Liver (tissue), 9 donors: ENCODE measurements around the gene PTPRD. TPM values are rescaled to one million over a fixed set of nuclear protein-coding genes. Genes with fewer than 3 reads are reported as not detected.

Experiments used
- DNase-seq: peaks from one replicate; pipeline ENCODE4 v3.0.0-alpha.2; 2017; ENCODE audit warnings: low spot score
- H3K27ac ChIP-seq, 2 donors: one replicate each; pipeline ENCODE4 v1.7.0; 2013; ENCODE audit warnings: inconsistent platforms in 2 of 2, low read length in 2 of 2, control low read depth in 1 of 2, low read depth in 1 of 2, mild to moderate bottlenecking in 1 of 2
- H3K27me3 ChIP-seq, 4 donors: one replicate each; pipeline versions ENCODE4 v1.6.1 to v1.7.0; 2013; ENCODE audit warnings: low read length in 3 of 4, inconsistent platforms in 1 of 4, mild to moderate bottlenecking in 1 of 4, moderate library complexity in 1 of 4; ENCODE audit not compliant: control insufficient read depth in 4 of 4, insufficient read depth in 4 of 4
- H3K36me3 ChIP-seq, 4 donors: one replicate each; pipeline versions ENCODE4 v1.6.1 to v1.7.0; 2013; ENCODE audit warnings: low read length in 3 of 4, mild to moderate bottlenecking in 3 of 4, low read depth in 1 of 4, moderate library complexity in 1 of 4; ENCODE audit not compliant: control insufficient read depth in 4 of 4, insufficient read depth in 3 of 4
- H3K4me1 ChIP-seq, 4 donors: one replicate each; pipeline versions ENCODE4 v1.6.1 to v1.7.0; 2013; ENCODE audit warnings: low read length in 3 of 4, mild to moderate bottlenecking in 3 of 4, moderate library complexity in 1 of 4; ENCODE audit not compliant: control insufficient read depth in 4 of 4, insufficient read depth in 4 of 4
- H3K4me3 ChIP-seq, 3 donors: one replicate each; pipeline versions ENCODE4 v1.6.1 to v1.7.0; 2013; ENCODE audit warnings: low read length in 3 of 3, control low read depth in 1 of 3, low read depth in 1 of 3, mild to moderate bottlenecking in 1 of 3
- H3K9ac ChIP-seq, 2 donors: one replicate each; pipeline ENCODE4 v1.7.0; 2013; ENCODE audit warnings: low read length in 2 of 2, mild to moderate bottlenecking in 2 of 2, moderate library complexity in 2 of 2, control low read depth in 1 of 2, low read depth in 1 of 2
- H3K9me3 ChIP-seq, 4 donors: one replicate each; pipeline versions ENCODE4 v1.6.1 to v1.7.0; 2013; ENCODE audit warnings: low read length in 3 of 4; ENCODE audit not compliant: control insufficient read depth in 4 of 4
- ATF3 ChIP-seq: IDR thresholded peaks from 2 replicates; pipeline ENCODE4 v1.6.1; 2016; ENCODE audit warnings: antibody characterized with exemption
- CTCF ChIP-seq: fragments of 150-350 bp; IDR thresholded peaks from 2 replicates; pipeline ENCODE4 v1.5.1; 2017; ENCODE audit warnings: improper control_type of control experiment, low read depth, low read length; ENCODE audit not compliant: missing input control
- EGR1 ChIP-seq, 2 donors: IDR thresholded peaks; 2 replicates each; pipeline ENCODE4 v1.6.1; 2016 to 2018; ENCODE audit warnings: antibody characterized with exemption in 2 of 2, low read depth in 2 of 2
- FOXA1 ChIP-seq: IDR thresholded peaks from 2 replicates; pipeline ENCODE4 v1.6.1; 2016; ENCODE audit warnings: antibody characterized with exemption
- FOXA2 ChIP-seq: IDR thresholded peaks from 2 replicates; pipeline ENCODE4 v1.6.1; 2016; ENCODE audit warnings: antibody characterized with exemption
- GABPA ChIP-seq, 2 donors: IDR thresholded peaks in 1 of 2; conservative IDR thresholded peaks in 1 of 2; 2 replicates each; pipeline ENCODE4 v1.6.1; 2016; ENCODE audit warnings: antibody characterized with exemption in 2 of 2, mild to moderate bottlenecking in 1 of 2, moderate library complexity in 1 of 2
- HNF4A ChIP-seq, 2 donors: conservative IDR thresholded peaks; 2 replicates each; pipeline ENCODE4 v1.6.1; 2016; ENCODE audit warnings: antibody characterized with exemption in 2 of 2, mild to moderate bottlenecking in 2 of 2
- HNF4G ChIP-seq: IDR thresholded peaks from 2 replicates; pipeline ENCODE4 v1.6.1; 2016; ENCODE audit warnings: antibody characterized with exemption
- JUND ChIP-seq, 2 donors: IDR thresholded peaks; 2 replicates each; pipeline ENCODE4 v1.6.1; 2016; ENCODE audit warnings: antibody characterized with exemption in 2 of 2
- MAX ChIP-seq: IDR thresholded peaks from 2 replicates; pipeline ENCODE4 v1.6.1; 2016; ENCODE audit warnings: antibody characterized with exemption
- NR2F2 ChIP-seq: IDR thresholded peaks from 2 replicates; pipeline ENCODE4 v1.6.1; 2016; ENCODE audit warnings: antibody characterized with exemption
- RAD21 ChIP-seq, 2 donors: IDR thresholded peaks; 2 replicates each; pipeline ENCODE4 v1.6.1; 2016; ENCODE audit warnings: antibody characterized with exemption in 2 of 2, mild to moderate bottlenecking in 2 of 2
- REST ChIP-seq: IDR thresholded peaks from 2 replicates; pipeline ENCODE4 v1.6.1; 2016; ENCODE audit warnings: antibody characterized with exemption, mild to moderate bottlenecking
- RXRA ChIP-seq, 2 donors: IDR thresholded peaks; 2 replicates each; pipeline ENCODE4 v1.6.1; 2017 to 2018; ENCODE audit warnings: antibody characterized with exemption in 2 of 2, mild to moderate bottlenecking in 1 of 2
- SP1 ChIP-seq: IDR thresholded peaks from 2 replicates; pipeline ENCODE4 v1.6.1; 2018; ENCODE audit warnings: antibody characterized with exemption, mild to moderate bottlenecking
- TAF1 ChIP-seq: conservative IDR thresholded peaks from 2 replicates; pipeline ENCODE4 v1.6.1; 2016; ENCODE audit warnings: antibody characterized with exemption, mild to moderate bottlenecking
- YY1 ChIP-seq: IDR thresholded peaks from 2 replicates; pipeline ENCODE4 v1.6.1; 2016; ENCODE audit warnings: antibody characterized with exemption, mild to moderate bottlenecking
- ZBTB33 ChIP-seq: IDR thresholded peaks from 2 replicates; pipeline ENCODE4 v1.6.1; 2016; ENCODE audit warnings: antibody characterized with exemption
- WGBS: extraction: QIAGEN DNeasy Blood & Tissue Kit; methylation state at CpG from one replicate; pipeline ENCODE4 v1.1.7; 2013; 5-methylcytosine and 5-hydroxymethylcytosine counted together
- polyA plus RNA-seq, 2 donors: library from polyadenylated mRNA; stranded (reverse) in 1 of 2; unstranded in 1 of 2; fragments of 200-250 nt in 1 of 2; fragments of >200 nt in 1 of 2; fragmentation: Nextera tagmentation in 1 of 2; extraction: Ambion mirVana in 1 of 2; gene quantifications; one replicate each; pipeline versions ENCODE4 v1.2.1 to v1.2.3, GENCODE V29; 2013 to 2015
- total RNA-seq, 2 donors: library from RNA; depleted of rRNA; stranded (reverse); fragments of >200 nt; gene quantifications; one replicate each; pipeline ENCODE4 v1.2.3, GENCODE V29; 2014
- donor health status: healthy.
- donor health status: healthy.
- donor health status: healthy.
- donor health status: healthy.
- donor health status: healthy.

Gene PTPRD
- total and polyA plus RNA-seq, 4 donors = 0.78 to 34.2 (median 4.7) TPM

GRCh38 chr9:9778293-9778692 is 834.5 kb downstream of the PTPRD start:
- TF ChIP-seq EGR1 (IDR thresholded peaks at IDR 0.05; ENCODE audit: low read depth in 2 of 2) = no peak
- TF ChIP-seq TAF1 = no peak
- no peak for TF ChIP-seq FOXA1
- no peak for TF ChIP-seq FOXA2
- TF ChIP-seq NR2F2 = no peak
- no peak for TF ChIP-seq HNF4A (conservative IDR thresholded peaks at IDR 0.05)
- no peak for TF ChIP-seq ZBTB33
- TF ChIP-seq RXRA (IDR thresholded peaks at IDR 0.05) = no peak
- no peak for TF ChIP-seq JUND (IDR thresholded peaks at IDR 0.05)
- TF ChIP-seq REST = no peak
- TF ChIP-seq GABPA (IDR thresholded peaks at IDR 0.05 in 1 of 2, conservative IDR thresholded peaks at IDR 0.05 in 1 of 2) = no peak
- no peak for TF ChIP-seq YY1
- no peak for TF ChIP-seq ATF3
- TF ChIP-seq MAX = no peak
- no peak for TF ChIP-seq RAD21 (IDR thresholded peaks at IDR 0.05)
- no peak for TF ChIP-seq CTCF
- TF ChIP-seq SP1 = no peak
- no peak for TF ChIP-seq HNF4G
- WGBS = 81% methylated on average over 6 of the region's 6 CpGs
- Histone ChIP-seq H3K4me1 (no peaks in the 10 kb centered on the region), H3K27me3 (peaks cover 0 to 2% (median 0%) of the 10 kb centered on the region in 4 donors), H3K9ac (no peak overlapping the region), H3K4me3 (no peak overlapping the region), H3K36me3 (no peaks in the 10 kb centered on the region), H3K9me3 (no peaks in the 10 kb centered on the region), H3K27ac (no peak overlapping the region)
- DNase-seq = no peak
